EL (cell line): Measurements from ENCODE around the gene RNF151.

Experiments
- DNase-seq: peaks from one replicate; pipeline ENCODE4 v3.0.0-alpha.2; 2016

RNF151 gene

DNA sequence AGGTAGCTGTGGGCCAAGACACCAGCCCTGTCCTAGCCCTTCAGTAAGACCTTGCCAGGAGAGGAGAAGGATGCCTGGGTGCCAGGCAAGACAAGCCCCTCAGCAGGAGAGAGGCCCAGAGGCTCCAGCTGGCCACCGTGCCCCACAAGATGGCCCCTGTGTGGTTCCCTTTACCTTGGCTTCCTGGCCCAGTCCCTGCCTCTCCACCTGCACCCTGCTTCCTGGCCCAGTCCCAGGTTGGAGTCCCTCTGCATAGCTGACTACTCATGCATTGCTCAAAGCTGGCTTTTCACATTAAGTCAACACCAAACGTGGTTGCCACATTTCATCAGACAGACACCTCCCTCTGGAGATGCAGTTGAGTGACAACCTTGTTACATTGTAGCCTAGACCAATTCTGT, 27.1 kb downstream of the RNF151 start:
- DNase-seq, result no peak

DNA sequence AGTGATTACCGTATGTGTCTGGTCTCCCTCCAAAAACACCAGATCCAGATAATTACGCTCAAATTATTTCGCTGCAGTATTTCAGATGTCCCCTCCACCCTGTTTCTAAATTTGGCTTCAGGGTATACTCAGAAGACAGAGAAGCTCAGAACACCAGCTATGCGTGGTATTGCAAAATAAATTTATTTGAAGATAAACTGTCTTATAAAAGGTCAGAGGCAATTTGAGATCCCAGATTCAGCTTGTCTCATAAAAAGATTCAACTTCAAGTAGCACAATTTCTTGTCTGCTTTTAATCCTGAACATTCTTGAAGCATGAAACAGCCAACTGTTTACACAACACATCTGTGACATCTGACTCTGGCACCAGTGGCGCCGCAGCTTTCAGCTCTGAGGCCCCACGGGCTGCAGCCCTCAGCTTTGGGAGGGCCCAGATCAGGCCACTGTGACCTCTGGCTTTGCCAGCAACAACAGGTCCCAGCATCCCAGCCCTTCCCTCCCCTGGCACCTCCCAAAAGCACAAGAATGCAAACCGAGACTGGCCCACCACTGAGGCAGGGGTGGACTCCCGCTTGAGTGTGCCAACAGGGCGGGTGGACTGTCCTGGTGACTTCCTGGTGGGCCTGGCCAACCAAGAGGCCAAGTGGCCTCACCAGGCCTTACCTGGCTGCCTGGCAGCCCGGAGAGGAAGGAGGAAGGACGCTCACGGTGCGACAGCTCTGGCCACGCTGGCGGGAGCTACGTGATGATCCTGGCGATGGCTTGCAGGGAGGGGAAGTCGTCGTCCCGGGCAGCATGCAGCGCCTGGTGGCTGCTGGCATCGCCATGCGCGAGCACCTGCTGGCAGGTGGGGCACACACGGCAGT, 31.1 kb downstream of the RNF151 start:
- peak; percentile 42 for DNase-seq

DNA sequence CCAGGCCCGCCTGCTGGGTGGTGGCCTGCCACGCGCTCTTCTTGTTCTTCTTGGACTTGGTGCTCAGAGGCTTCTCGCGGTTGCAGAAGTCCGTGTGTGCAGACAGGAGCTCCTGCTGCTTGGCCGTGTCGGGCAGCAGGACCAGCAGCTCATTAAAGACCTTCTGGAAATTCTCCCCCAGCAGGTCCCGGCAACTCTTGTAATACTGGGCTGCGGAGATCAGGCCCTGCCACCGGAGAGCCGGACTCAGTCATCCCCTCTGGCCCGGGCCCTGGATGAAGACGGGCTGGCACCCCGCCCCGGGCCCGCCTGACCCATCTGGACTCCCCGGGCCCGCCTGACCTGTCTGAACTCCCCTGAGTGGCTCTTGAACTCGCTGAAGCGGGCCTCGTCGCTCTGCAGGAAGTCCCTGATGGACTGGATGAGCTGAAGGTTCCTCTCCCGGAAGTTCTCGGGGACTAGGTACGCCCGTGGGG, 31.7 kb downstream of the RNF151 start:
- no peak for DNase-seq

DNA sequence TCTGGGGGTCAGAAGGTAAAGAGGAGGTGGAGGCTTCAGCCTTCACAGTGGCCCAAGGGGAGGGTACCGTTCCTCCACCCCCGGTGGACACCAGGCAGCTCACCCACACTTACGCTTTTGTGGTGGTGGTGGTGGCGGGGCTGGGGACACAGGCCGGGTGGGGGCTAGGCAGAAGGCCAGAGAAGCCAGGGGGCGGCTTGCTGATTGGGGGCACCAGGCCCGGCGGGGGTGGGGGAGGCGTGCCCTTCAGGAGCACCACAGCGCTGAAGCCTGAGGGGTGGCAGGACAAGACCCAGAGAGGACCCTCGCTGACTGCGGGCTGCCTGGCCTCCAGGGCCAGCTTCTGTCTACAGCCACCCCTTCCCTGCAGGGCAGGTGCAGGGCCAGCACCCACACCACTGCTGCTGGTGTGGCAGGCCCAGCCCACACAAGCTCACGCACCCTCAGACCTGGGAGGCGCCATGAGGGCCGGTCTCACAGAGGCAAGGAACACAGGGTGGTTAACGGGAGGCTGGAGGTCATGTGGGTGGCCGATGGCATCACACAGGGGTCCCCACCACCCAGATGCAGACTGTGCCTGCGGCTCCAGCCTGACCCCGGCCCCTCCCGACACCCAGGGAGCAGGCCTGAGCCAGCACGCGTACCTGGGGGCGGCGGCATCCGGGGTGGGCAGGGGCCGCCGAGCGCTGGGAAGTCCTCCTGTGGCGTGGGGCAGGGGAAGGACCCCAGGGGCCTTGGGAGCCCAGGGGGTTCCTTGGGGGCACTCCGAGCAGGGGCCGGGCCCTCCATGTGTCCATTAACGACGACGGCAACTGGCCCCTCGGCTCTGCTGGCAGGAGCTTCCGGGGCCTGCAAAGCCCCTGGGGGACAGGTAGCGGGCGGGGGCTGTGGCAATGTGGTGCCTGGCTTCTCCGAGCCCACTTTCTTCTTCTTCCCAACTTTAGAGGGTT, 32.5 kb downstream of the RNF151 start:
- no peak for DNase-seq

DNA sequence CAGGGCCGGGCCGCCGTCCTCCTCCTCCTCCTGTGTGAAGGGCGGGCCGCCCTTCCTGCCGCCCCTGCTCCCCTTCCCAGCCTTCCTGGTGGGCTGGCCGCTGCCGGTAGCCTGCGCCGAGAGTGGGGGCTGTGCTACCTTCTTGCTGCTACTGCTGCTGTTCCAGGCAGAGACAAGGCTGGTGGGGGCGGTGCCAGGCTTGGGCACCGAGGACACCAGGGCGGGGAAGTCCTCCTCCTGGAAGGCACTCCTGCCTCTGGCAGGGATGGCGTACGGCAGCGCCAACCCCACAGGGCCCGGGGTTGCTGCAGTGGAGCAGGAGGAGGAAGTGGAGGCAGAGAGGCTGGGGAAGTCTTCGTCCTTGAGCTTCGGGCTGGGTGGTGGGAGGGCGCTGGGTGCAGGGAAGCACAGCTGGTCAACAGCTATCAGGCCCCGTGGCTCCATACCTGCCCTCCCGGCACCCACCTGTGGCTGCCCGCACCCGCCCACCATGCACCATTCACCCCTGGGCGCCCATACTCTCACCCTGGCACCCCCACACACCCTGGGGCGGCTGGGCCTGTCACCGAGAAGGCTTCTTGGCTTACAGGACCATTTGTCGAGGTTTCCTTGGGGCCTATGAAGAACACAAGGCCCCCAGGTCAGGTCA, 33.3 kb downstream of the RNF151 start:
- DNase-seq, result no peak

DNA sequence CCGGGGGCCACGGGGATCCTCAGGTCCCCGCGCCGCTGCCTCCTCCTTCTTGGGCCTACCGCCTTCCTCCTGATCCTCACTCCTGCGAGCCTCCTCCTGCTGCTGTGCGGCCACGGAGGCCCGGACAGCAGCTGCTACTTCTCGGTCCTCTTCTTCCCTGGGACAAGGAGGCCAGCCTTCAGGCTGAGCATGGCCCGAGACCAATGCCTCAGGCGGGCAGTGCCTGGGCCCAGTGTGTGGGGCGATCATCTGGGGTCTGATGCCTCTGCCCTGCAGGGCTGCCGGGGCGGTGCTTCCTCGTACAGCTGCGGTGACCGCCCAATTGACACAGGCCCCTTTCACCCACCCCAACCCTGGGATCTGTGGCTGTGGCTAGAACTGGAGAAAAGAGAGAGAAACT, 34.4 kb downstream of the RNF151 start:
- DNase-seq, result no peak

DNA sequence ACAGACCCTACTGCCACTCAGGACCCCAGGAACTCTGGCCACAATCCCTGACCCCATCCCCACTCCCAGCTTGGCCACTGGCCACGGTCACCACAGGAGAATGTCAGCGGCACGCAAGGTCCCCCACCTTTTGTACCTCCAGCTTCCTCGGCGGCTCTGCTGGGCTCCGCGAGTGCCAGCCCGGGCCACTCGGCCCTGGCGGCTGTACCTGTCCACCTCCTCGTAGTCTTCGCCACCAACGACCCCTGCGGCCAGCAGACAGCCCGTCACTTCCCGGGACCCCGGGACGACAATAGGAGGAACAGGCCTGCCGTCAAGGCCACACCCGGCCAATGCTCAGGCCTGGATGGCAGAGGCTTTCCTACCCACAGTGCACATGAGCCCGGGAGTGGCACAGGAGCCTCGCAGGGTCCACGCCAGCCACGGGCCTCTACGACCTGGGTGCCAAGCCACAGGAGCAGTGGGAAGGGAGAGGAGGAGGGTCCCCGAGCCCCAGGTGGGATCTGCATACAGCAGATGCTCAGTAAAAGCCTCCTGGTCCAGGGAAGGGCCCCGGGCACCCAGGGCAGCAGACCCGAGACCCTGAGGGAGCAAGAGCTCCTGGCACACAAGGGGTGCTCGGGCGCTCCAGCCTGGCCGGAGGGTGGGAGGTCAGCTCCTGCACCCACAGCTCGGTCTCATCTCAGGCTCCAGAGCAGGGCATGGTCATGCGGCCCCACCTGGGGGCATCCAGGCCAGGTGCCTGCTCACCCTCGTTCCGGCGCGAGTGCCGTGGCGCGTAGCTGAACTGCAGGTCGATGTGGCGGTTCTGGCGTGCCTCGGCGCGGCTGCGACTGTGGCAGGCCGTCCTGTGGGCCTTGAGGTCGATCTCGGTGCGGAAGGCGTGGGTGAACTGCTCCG, 35.0 kb downstream of the RNF151 start:
- DNase-seq, result no peak

DNA sequence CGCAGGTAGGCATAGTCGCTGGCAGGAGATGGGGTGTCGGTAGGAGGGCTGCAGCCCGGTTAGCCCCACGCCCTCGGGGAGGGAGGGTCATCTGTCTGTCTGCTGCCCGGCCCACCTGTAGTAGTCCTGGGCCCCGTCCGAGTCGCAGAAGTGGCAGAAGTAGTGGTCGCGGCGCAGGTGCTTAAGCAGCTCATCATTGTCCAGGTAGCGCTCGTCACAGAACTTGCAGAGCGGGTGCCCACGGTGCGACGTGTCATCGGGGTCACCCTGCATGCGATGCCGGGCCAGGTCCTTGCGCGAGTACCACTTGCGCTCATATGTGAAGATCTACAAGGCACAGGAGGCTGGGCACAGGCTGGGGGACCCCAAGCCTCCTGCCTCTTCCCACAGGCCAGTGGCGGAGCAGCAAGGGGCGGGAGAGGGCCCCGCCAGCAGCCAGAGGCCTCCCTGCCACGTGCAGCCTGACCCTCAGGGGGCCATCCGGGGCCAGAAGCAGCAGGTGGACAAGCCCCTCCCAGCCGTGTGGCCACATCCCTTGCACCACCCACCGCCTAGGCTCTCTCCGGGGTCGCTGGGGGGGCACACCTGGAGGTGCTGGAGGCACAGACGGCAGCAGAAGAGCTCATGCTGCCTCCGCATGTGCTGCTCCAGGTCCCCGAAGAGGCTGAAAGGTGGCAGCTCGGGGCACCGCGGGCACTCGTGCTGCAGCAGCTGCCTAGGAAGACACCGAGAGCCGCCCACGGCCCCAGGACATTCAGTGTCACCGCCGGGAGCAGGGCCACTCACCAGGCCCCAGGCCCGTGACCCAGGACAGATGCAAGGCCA, 36.0 kb downstream of the RNF151 start:
- no peak for DNase-seq

DNA sequence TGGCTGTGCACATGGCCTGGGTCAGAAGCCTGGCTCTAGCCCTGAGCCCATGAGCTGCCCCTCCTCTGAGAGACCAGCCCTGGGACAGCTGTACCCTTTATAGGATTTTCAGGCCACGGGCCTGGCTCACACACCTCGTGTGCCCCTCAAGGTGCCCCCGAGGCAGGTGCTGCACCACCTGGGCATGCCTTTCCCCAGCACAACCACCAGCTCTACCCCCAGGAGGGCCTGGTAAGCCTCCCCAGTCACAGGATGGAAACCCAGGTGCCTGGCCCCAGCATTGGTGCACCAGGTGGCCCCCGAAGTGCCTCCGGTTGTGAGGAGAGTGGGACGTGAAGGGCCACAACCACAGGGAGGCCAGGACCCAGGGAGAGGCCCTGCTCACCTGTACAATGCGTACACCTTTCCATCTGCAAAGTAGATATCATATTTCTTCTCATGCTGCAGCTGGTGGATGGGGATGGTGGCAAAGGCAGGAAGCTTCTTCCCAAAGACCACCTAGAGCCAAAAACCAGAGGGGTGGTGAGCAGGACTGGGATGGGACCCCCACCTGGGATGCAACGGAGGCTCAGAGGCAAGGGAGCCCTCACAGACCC, 36.7 kb downstream of the RNF151 start:
- no peak for DNase-seq

DNA sequence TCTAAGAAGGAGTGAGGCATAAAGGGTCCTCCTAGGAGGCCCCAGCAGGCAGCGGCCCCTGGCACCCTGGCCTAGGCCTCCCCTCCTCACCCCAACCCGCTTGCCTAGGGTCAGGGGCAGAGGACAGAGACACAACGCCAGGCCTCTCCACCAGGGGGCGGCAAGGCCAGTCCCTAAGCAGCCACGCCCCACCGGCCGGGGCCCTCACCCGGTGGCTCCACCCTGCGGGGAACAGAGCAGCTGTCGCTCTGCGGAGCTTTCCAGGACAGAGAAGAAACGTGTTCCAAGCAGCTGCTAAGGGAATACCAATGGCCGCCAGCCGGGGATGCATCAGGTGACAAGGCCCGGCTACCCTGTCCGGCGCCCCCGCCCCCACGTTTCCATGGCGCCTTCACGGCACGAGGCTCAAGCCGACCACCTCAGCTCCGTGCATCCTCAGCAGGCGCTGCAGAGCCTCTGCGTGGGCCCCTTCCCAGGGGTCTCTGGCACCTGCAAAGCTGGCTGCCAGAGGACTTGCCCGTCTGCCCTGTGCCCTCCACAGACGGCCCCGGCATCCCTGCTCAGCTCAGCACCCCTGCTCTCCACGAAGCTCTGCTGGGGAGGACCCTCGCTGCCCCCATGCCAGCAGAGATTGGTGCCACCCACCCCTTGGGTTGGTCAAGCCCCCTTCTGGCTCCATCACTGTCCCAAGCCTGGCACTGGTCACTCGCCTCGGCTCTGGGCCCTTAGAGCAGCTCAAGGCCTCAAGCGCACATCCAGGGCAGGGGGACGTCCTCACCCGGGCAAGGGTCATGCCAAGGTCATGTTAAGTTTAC, 37.4 kb downstream of the RNF151 start:
- peak; percentile 76 for DNase-seq

DNA sequence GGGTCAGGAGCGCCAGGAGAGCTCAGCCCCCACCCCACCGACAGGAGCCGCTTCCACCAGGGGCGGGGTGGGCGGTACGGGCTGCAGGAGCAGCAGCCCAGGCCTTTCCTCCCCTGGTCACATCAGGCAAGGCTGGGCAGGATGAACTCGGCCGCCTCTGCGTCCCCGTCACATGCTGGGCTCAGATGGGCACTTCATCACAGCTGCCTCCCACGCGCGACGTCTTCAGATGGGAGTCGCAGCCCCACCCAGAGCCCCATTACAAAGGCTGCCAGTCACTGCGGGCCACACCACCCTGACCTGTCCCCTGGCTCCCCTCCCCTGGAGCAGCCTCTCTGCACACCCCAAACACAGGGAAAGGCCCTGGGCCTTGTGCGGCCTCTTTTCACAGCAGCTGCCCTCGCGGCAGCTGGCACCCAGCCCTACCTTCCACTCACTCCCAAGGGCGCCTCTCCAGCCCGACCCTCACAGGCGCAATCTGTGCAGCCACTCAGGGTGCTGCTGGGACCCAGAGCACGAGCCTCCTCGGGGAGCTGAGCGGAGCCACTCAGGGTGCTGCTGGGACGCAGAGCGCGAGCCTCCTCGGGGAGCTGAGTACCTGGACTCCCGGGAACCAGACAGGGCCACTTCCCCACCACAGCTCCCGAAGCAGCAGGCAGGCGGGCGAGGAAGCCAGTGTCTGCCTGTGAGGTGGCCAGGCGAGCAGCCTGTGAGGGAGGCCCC, 38.3 kb downstream of the RNF151 start:
- no peak for DNase-seq

DNA sequence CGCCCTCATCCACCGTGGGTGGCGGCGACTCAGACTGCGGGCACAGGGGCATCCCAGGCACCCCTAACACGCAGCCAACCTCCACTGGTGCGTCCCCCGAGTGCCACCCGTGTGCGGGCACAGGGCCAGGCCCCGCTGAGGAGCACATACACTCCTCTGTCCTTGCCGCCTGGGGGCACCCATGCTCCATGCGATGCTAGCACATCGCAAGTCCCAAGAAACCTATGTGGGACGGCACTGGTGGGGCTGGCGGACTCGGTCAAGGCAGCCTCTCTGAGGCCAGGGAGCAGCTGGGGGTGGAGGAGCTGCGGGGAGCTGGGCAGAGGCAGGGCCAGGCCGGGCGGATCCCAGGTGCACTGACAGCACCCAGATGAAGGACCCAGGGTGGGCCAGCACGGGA, 39.0 kb downstream of the RNF151 start:
- DNase-seq, result no peak

DNA sequence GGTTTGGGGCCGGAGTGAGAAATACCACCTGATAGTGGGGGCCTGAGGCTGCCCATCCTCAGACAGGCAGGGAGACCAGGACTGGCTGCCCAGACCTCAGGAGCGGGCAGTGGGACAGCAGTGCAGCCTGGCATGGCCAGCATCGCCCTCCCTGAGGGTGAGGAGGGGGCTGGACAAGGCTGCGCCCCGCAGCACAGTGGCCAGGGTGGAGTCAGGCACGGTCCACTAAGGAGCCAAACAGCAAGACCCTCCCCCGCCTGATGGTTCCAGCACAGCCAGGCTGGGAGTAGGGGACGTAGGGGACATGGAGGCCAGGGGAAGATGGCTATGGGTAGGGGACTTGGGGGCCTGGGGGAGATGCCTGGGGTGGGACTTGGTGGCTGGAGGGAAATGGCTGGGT, 39.7 kb downstream of the RNF151 start:
- no peak for DNase-seq

DNA sequence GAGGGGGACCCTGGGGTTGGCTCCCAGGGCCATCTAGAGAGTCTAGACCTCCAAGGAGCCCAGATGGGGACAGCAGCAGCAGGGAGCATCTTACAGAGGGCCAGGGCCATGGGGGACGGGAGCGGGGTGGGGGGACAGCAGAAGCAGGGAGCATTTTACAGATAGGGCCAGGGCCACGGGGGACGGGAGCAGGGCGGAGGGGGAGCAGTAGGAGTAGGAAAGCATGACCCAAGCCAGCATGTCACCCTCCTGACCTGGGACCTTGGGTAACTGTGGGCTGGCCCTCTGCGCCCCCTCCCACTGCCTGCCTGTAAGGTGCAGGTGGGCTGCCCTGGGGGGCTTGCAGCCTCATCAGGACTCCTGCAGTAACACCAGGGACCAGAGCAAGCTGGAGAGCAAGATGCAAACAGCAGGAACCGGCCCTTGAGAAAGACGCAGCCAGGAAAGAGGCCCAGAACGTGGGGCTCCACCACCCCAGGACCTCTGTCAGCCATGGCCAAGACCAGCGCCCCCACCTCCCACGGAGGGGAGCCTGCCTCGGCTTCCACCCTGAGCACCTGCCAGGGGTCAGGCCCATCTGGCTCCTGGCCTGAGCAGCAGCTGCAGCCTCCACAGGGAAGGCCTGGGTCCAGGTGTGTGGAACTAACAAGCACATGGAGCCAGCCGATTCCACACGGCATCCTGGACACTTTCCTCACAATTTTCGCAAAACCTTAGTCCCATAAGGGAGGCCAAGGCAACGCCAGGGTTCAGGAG, 40.6 kb downstream of the RNF151 start:
- no peak for DNase-seq

DNA sequence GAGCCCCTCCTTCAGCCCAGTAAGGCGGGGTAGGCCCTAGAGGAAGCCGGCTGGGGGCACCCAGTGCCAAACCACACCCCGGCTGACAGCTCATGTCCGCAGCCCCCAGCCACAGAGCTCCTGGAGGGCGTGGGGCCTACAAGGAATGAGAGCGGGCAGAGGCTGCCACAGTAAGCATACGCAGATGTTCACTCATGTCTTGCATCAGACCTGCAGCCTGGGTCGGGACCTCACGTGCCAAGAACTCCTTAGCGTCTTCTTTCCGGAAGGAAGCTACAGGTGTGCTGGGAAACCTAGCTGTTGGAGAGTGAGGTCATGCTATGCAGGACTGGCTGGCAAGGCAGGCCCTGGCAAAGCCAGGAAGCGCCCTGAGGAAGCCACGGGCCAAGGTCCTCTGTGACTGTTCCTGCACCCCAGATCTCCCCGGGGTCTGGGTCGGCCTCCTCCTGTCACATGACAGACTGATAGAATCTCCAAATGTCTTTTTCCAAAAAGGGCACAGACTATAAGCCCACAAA, 41.4 kb downstream of the RNF151 start:
- DNase-seq, result peak; percentile 60

DNA sequence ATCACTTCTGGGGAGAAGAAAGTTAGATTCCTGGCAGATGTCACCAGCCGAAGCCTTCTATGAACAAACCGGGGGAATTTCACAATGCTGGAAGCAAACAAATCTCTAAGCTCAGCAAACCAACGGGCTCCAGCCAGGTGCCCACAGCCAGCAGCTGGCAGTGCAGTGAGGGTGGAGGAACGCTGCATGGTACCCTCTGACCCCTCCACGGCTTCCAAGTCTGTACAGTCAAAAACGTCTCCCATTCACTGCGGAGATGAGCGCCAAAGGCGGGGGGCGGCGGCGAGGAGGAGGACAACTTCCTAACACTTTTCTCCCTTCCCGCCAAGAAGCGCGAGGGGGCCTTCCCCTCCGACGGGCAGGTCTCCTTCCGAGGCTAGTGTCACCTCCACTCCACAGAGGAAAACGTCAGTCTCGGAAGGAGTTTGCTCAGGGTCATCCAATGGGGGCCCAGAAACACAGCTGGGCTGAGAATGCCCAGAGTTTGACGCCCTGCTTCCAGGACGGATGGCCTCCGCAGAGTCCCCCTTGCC, 42.0 kb downstream of the RNF151 start:
- DNase-seq, result peak; percentile 41

DNA sequence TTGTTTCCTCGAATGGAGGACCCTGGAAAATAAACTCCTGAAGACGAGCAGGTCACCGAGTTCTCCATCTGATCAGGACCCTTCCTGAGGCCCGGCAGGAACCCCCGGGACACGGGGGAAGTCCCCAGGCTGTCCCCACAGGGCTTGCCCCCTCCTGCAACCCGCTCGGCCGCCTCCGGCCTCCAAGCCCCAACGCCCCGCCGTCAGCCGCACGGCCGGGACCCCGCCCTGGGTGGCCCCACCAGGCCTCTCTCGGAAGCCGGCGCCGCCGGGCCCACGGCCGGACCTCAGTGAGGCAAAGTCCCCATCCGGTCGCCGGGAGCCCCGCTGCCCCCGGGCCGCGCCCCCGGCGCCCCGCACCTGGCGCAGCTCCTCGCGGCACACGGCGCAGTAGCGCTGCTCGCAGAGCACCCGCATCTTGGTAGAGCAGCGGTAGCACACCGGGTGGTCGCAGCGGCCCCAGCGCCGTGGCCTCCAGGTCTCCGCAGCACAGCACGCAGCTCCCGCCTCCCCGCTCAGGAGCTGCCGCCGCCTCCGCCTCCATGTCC, 42.6 kb downstream of the RNF151 start:
- DNase-seq, result no peak
